GM13977 (cell line): ENCODE results near the gene BMPER.

Experiments
- DNase-seq: peaks from one replicate; pipeline ENCODE4 v3.0.0; 2012; ENCODE audit warnings: low spot score
- CTCF ChIP-seq: IDR thresholded peaks from 2 replicates; pipeline ENCODE4 v1.5.1; 2012; ENCODE audit warnings: mild to moderate bottlenecking, control low read depth; ENCODE audit not compliant: insufficient read depth; ENCODE audit errors: extremely low read depth, missing control alignments
- in situ Hi-C: fragments of 300-500 bp; cut with MboI; formaldehyde crosslinking; loops from one replicate; pipeline ENCODE4 v1.12.0; 2022; ENCODE audit warnings: low sequenced_read_pairs, low pct_unique_long_range_greater_than_20kb, mixed read lengths, inconsistent platforms; ENCODE audit not compliant: unreplicated experiment

Gene BMPER

GRCh38 chr7:33872870-33873269, 32.5 kb upstream of the BMPER start:
- in situ Hi-C loops: no loop called here

GRCh38 chr7:33873518-33873917, 31.8 kb upstream of the BMPER start:
- TF ChIP-seq CTCF: no peak
- no peak for DNase-seq
- in situ Hi-C loops: no loop called here

More at GRCh38 chr7:33872870-33873269, 32.5 kb upstream of the BMPER start:
- no peak for DNase-seq
- TF ChIP-seq CTCF: no peak

GRCh38 chr7:33873981-33874750, 31.2 kb upstream of the BMPER start:
- no peak for DNase-seq
- in situ Hi-C loops: no loop called here

GRCh38 chr7:33874943-33875342, 30.4 kb upstream of the BMPER start:
- in situ Hi-C loops: no loop called here
- TF ChIP-seq CTCF: no peak

More at GRCh38 chr7:33873981-33874750, 31.2 kb upstream of the BMPER start:
- no peak for TF ChIP-seq CTCF

GRCh38 chr7:33876596-33877274, 28.6 kb upstream of the BMPER start:
- TF ChIP-seq CTCF: no peak
- DNase-seq: no peak
- in situ Hi-C loops: no loop called here

More at GRCh38 chr7:33874943-33875342, 30.4 kb upstream of the BMPER start:
- DNase-seq: no peak

GRCh38 chr7:33880787-33881186, 24.6 kb upstream of the BMPER start:
- DNase-seq: no peak
- no peak for TF ChIP-seq CTCF
- in situ Hi-C loops: no loop called here
